Stimulated activated CD8-positive, alpha-beta memory T cell treated with anti-CD3 and anti-CD28 coated beads, Interleukin-7, amount 100 ng/mL, for 48 hours (primary cell): ENCODE results near the gene ZNF318.
"Not testable (repeated sequence)": the region's sequence is repeated elsewhere in the genome, so short reads cannot be mapped to it uniquely, and the experiment has no call there.

Experiments
- DNase-seq, 2 donors: peaks; one replicate each; pipeline ENCODE4 v3.0.0-alpha.2; 2020; ENCODE audit warnings: low read depth in 1 of 2; ENCODE audit errors: extremely low read depth in 1 of 2

ZNF318 gene

GRCh38 chr6:43338243-43338642, 31.2 kb downstream of the ZNF318 start:
- no peak for DNase-seq

DNA sequence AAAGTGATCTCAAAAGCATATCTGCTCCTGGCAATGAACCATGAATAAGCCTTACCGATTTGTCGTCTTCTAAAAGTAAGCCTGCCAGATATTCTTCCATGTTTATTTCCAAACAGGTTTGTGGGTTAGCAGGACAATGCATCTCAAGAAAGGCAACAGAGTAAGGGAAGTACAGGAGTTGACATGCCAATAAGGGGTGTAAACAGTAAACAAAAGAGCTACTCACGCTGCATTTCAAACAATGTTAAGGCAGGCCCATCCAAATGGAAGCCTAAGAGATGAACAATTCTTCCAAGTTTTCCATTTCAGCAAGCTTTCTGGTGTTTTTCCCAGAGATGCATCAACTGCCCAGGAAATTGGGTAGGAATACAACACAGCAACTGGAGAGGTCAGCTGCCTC, 33.1 kb downstream of the ZNF318 start:
- DNase-seq = no peak

GRCh38 chr6:43335469-43335868, 34.0 kb downstream of the ZNF318 start:
- DNase-seq = no peak

DNA sequence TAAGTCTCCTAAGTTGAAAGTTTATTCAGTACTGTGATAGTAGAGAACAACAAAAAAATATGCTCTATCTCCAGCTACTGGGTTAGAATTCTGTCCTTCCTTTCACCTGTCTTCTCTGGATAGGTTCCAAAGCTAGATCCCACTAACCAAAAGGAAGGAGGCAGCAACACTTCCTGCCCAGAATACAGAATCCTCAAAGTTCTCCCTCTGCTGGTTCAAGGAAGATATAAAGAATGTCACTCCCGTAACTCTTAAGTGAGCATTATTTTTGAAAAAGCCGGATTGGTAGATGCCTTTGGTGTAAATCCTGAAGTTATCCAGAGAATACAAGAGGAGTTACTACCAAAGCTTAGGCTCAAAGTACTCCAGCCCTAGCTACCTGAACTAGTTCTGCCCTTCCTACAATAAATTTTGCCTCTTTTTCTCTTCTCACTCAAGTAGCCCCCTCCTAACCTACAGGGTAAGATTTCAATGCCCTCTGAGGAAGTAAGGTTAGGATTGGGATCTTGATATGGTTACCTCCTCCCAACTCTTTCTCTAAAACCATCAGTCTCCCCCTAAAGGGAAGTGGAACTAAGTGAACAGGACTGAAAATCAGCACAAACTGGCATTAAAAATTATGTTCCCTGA, 34.9 kb downstream of the ZNF318 start:
- DNase-seq = no peak

DNA sequence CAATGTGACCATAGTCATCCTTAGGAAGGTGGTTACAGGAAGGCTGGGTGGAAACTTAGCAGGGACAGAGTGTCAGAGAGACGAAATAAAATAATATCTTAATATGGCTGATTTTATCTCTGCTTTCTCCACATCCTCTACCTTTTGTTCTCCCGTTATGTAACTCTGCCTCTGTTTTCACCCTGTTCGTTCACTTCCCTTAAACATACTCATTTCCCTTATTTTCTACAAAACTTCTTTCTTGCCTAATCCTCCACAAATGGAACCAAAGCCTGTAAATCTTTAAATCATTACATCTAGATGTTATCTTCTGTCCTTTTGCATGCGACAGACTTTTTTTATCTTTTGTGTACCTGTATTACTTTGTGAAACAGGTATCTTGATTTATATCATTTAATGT, 37.6 kb downstream of the ZNF318 start:
- no peak for DNase-seq

DNA sequence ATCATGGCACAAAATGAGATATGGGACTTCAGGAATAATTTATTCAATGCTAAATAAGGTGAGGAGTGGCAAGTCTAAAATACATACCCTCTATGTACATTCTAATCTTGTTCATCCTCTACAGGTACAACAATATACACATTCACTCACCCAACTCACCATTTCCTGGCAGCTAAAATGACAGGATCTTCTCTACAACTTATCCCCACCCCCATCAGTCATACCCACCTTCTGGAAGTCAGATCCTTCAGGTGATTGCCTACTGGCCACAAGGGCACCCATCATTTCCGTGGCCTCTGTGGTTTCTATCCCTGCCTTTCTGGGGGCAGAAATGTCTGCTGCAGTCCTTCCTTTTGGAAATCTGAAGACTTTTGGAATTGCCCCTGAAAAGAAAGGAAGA, 38.0 kb downstream of the ZNF318 start:
- no peak for DNase-seq

DNA sequence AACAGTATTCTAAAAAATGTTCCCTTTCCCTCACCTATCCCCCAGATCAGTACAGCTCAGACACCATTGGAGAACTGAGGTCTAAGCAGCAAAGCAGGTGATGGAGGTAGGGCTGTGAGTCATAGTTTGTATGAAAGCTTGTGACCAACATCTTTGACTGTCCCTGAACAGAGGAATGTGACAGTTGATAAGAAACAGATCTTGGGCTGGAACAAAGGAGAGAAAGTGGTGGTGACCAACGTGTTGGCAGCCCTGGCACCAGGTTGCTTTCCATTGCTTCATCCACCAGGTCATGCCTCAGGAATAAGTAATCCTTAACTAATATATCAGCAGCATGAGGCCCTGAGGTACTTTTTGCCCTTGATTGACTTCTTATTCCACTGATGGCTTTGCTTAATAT, 40.9 kb downstream of the ZNF318 start:
- no peak for DNase-seq

DNA sequence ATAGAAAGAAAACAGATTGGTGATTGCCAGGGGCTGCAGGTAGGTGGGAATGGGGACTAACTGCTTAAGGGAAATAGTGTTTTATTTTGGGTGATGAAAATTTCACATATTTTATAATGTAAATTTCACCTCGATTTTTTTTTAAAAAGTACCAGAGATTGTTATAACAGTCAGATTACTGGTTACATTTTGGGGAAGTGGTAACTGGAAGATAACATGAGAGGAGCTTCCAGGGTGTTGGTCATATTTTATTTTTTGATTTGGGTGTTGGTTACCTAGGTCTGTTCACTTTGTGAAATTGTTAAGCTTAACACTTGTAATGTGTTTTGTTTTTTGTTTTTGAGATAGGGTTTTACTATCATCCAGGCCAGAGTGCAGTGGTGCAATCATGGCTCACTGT, 43.6 kb downstream of the ZNF318 start:
- DNase-seq = no peak

- DNase-seq = no peak
These were observed 51.4 kb downstream of the ZNF318 start for GRCh38 chr6:43318011-43318410.

DNA sequence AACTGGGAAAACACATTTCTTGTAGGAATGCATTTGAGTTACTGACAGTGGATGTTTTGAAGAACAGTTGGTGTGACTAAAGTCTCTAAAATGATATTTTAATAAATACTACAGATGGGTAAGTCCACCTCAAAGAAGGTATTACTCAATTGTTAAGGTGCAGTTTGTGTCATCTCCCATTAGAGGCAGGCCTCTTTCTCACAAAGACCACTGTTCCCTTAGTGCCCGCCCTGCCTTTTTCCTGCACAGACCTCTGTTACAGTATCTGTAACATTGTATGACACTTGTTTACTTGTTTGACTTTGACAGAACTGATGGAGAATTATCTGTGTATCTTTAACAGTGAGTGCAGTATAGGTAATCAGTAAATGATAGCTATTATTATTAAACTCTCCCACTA, 55.6 kb downstream of the ZNF318 start:
- DNase-seq = no peak

DNA sequence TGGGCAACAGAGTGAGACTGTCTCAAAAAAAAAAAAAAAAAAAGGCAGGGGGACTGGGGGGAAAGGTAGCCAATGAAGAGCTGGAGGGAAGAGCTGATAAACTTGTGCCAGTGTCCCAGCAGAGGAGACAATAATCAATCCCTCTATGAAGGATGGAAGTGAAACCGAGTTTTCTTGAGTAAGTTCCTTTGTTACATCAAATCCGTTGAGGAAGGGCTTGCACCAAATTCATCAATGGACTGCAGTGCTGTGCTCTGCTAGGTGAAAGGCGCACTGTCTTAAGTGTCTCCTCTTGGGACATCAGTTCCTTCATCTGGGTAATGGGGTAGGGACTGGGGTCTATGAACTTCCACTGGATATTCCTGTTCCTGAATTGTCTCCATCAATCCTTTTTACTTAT, 57.8 kb downstream of the ZNF318 start:
- DNase-seq = no peak

DNA sequence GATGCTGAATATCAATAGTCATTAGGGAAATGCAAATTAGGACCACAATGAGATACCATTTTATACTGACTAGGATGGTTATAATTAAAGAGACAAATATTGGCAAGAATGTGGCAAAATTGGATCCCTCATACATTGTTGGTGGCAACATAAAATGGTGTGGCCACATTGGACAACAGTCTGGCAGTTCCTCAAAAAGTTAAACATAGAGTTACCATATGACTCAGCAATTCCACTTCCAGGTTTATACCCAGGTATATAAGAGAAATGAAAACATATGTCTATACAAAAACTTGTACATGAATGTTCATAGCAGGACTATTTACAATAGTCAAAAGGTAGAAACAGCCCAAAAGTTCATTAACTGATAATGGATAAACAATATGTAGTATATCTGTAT, 58.8 kb downstream of the ZNF318 start:
- no peak for DNase-seq

DNA sequence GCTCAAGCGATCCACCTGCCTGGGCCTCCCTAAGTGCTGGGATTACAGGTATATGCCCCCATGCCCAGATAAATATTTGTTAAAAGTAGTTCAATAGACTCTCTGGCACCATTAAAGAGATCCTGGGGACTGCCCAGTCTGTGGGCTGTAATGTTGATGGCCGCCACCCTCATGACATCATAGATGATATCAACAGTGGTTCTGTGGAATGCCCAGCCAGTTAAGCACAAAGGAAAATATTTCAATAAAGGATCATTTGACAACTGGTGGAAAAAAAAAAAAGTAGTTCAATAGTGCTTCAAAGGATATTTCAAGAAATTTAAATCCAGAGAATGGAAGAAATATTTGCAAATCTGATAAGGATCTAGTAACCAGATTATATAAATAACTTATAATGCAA, 59.3 kb downstream of the ZNF318 start:
- DNase-seq = no peak

DNA sequence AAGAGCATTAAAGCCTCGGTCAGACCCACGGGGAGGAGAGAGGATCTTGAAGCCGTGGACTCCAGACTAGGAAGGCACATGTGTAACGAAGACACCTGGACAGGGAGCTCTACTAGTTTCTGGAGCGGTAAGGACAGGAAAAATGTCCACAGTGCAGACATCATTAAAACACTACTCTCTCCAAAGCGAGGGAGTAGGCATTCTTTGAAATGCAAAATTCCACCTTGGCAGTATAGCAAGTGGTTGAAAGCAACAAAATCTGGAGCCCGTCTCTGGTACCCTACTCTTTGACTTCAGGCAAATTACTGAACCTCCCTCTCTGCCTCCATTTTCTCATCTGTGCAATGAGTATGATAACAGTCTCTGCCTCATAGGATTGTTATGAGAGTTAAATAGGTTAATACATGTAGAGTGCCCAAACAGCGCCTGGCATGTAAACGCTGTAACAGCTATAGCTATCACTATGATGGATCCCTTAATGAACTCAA, 60.4 kb downstream of the ZNF318 start:
- DNase-seq = no peak

DNA sequence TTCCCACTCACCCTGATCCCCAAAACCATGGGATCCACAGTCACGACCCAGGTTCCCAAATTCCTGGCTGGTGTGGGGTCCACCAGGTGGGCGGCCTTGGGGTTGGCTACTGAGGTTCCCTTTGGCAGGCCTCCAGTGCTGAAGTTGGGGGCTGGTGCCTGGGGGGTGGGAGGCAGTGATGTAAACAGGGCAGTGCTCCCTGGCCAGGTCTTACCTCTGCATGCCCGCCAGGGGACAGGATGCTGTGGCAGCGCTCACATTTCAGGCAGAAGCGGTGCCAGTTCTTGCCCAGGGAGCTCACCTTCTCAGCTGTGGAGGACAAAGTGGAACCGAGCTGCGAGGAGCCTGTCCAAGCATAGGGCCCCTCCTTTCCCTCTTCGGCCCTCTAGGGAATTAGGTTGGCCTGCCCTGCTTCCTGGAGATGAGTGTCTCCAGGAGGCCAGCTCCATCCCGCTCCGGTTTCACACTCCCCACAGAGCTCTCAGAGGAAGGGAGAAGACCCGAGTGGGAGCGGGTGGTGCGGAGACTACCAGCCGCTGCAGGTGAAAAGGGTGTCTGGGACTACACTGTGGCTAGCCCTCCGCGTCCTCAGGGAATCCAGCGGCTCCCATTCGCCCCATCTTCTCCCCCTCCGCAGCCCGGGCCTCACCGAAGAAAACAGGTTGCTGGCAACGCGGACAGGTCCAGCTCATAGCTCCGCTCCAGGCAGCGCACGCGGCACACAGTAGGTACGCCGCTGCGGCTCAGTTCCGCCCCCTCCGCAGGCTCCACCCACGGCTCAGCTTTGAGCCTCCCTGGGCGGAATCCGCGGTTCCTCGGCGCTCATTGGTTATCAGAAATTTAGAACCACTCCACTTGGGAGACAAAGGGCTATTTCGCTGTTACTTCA, 61.1 kb downstream of the ZNF318 start, which contains the start of gene CRIP3:
TSS of gene CRIP3 (minus strand) at position 726 of the 889 bp plus-strand sequence. CDS start at position 692, 34 bp downstream.
- peak in 1 of 2 donors; percentile 29 for DNase-seq

DNA sequence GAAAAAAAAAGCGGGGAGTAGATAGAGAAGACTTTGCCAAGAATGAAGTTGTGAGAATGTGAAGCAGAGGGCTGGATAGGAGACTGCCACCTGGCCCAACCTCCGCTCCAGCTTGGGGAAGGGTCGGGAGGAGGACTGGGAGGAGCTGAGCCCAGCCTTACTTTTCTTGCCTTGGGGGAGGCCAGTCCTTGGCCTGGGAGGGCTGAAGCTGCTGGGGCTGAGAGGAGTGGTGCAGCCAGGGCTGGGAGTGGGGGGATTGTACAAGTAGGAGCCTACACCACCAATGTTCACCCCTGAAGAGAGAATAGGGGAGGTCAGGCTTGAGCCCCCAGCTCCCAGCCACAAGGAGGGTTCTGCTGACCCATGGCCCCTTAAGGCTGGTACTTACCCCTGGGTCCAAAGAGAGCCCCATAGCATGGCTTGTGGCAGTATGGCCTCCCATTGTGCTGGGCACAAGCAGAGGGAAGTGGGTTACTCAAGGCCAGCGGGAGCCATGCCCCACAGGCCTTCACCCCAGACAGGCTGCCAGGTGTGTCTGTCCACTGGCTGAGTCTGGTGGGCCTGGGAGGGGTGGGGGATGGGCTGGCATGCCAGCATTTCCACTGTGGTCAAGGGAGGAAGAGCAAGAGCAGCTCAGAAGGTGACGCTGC, 61.9 kb downstream of the ZNF318 start:
- DNase-seq = no peak

DNA sequence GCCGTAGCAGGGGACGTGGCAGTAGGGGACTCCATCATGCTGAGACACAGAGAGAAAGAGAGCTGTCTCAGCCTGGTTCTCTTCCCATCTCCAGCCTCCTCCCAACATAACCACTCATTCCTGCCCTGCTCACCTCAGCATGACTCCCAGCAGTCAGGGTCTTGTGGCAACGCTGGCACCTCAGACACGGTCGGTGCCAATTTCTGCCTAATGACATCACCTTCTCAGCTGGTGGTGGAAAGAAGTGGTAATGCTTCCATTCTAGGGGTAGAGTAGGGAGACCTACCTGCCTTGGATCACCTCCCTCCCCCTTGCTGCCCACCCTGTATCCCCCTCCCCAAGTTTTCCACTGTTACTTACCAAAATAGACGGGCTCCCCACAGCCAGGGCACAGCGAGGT, 63.4 kb downstream of the ZNF318 start:
- no peak for DNase-seq

DNA sequence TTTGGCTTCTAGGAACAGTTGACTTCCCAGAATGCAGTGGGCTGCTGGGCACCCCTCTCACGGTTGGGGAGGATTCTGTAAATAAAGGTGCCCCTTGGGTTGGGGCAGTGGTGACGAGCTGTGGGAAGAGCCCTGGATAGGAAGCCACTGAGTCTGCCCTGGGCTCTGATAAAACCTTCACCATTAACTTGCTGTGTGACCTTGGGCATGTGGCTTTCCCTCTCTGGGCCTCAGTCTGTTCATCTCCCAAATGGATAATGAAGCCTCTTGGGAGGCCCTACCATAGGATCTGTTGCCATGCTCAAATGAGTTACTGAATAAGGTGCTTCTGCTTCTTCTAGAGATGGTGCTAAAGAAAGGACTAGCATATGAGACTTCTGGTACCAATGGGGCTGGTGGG, 64.6 kb downstream of the ZNF318 start:
- DNase-seq = no peak

DNA sequence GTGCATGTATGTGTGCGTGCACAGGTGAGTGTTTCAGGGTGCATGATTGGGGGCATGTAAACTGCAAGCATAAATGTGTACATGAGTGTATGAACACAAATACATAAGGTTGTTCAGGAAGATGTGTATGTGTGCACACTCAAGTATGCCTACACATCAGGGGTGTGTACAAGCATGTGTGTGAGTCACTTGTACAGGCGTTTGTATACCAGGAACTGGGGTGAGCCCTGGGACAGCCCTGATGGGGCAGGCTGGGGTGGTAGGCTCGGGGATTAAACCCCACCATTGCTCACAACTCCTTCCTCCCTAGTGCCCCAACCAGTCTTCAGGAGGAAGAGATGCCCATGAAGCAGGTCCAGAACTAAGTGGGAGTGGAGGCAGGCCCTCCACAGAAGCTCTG, 65.1 kb downstream of the ZNF318 start:
- no peak for DNase-seq

GRCh38 chr6:43303751-43304331, 65.6 kb downstream of the ZNF318 start:
- no peak for DNase-seq

- not testable (repeated sequence) for DNase-seq
These were observed 66.4 kb downstream of the ZNF318 start for GRCh38 chr6:43303006-43303405.
